ENCODE results near the gene HSPG2.

The HSPG2 gene

GRCh38 chr1:21898326-21899200, 38.5 kb downstream of the HSPG2 start:
- no peak for DNase-seq (ENCODE audit: low read depth in 2 of 2)

- no peak for DNase-seq (ENCODE audit: low read depth in 2 of 2)
Observed at GRCh38 chr1:21897844-21898243, 39.3 kb downstream of the HSPG2 start.

GRCh38 chr1:21896652-21897532, 40.2 kb downstream of the HSPG2 start:
- no peak for DNase-seq (ENCODE audit: low read depth in 2 of 2)

- no peak for DNase-seq (ENCODE audit: low read depth in 2 of 2)
Observed at GRCh38 chr1:21896026-21896425, 41.1 kb downstream of the HSPG2 start.

GRCh38 chr1:21894034-21894881, 42.9 kb downstream of the HSPG2 start:
- DNase-seq (ENCODE audit: low read depth in 2 of 2) = no peak

- no peak for DNase-seq (ENCODE audit: low read depth in 2 of 2)
Observed at GRCh38 chr1:21893046-21893805, 43.9 kb downstream of the HSPG2 start.

GRCh38 chr1:21891621-21892479, 45.3 kb downstream of the HSPG2 start:
- no peak for DNase-seq (ENCODE audit: low read depth in 2 of 2)

- no peak for DNase-seq (ENCODE audit: low read depth in 2 of 2)
Observed at GRCh38 chr1:21891081-21891480, 46.0 kb downstream of the HSPG2 start.

GRCh38 chr1:21888500-21888899, 48.6 kb downstream of the HSPG2 start:
- DNase-seq (ENCODE audit: low read depth in 2 of 2) = no peak

GRCh38 chr1:21887796-21888195, 49.3 kb downstream of the HSPG2 start:
- DNase-seq (ENCODE audit: low read depth in 2 of 2) = no peak

GRCh38 chr1:21887216-21887736, 49.8 kb downstream of the HSPG2 start:
- DNase-seq (ENCODE audit: low read depth in 2 of 2) = no peak

GRCh38 chr1:21886486-21887215, 50.5 kb downstream of the HSPG2 start:
- no peak for DNase-seq (ENCODE audit: low read depth in 2 of 2)

- no peak for DNase-seq (ENCODE audit: low read depth in 2 of 2)
Observed at GRCh38 chr1:21885236-21886037, 51.7 kb downstream of the HSPG2 start.

- DNase-seq (ENCODE audit: low read depth in 2 of 2) = no peak
Observed at GRCh38 chr1:21884456-21885235, 52.5 kb downstream of the HSPG2 start.

- no peak for DNase-seq (ENCODE audit: low read depth in 2 of 2)
Observed at GRCh38 chr1:21882721-21883415, 54.2 kb downstream of the HSPG2 start.

GRCh38 chr1:21881250-21881649, 55.9 kb downstream of the HSPG2 start:
- no peak for DNase-seq (ENCODE audit: low read depth in 2 of 2)

- no peak for DNase-seq (ENCODE audit: low read depth in 2 of 2)
Observed at GRCh38 chr1:21880619-21880970, 56.5 kb downstream of the HSPG2 start.

Measured in stimulated activated CD4-positive, alpha-beta T cell treated with anti-CD3 and anti-CD28 coated beads, Interleukin-12 subunit alpha, Interleukin-12 subunit beta, amount 100 ng/mL, for 24 hours (primary cell).